ENCODE data around the gene GTPBP3. TPM values are rescaled to one million over a fixed set of nuclear protein-coding genes. Genes with fewer than 3 reads are reported as not detected.
"Not testable (repeated sequence)": the region's sequence is repeated elsewhere in the genome, so short reads cannot be mapped to it uniquely, and the experiment has no call there.

The GTPBP3 gene, protein sequence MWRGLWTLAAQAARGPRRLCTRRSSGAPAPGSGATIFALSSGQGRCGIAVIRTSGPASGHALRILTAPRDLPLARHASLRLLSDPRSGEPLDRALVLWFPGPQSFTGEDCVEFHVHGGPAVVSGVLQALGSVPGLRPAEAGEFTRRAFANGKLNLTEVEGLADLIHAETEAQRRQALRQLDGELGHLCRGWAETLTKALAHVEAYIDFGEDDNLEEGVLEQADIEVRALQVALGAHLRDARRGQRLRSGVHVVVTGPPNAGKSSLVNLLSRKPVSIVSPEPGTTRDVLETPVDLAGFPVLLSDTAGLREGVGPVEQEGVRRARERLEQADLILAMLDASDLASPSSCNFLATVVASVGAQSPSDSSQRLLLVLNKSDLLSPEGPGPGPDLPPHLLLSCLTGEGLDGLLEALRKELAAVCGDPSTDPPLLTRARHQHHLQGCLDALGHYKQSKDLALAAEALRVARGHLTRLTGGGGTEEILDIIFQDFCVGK
- total RNA-seq, result 10.6 TPM

DNA sequence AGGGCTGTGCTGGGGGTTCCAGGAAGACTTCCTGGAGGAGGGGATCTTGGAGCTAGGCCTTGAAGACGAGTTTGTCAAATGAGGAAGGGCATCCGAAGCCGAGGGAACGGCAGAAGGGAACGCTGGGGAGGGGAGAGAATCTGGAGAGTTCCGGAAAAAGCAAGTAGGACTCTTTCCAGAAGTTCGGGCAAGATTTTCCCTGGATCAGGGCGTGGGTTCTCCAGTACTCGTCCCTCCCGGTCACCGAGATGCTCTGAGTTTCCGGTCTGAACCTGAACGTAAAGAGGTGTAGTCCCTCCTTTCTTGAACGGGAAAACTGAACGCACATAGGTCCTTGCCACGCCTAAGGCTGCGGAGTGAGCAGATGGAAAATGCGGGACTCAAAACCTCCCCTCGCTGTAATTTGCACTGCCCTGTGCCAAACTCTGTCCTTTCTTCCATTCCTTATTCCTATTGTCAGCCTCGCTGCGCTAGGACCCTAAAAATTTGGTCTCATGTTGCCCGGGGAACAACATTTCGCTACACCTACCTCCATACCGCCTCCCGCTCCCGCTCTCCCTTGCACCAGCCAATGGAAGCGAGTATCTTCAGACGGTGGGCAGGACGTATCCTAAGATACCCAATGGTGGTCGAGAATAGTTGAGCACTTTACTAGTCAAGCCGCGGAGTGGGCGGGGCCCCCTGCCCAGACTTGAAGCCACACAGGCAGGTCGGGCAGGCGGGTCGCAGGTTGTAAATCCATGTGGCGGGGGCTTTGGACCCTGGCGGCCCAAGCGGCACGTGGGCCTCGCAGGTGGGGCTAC lies at the start of gene GTPBP3:
Gene GTPBP3 (plus strand): TSS at position 682 of the 803 bp plus-strand sequence. CDS start 59 bp downstream, at position 741.
- peak; percentile 98 for DNase-seq

DNA sequence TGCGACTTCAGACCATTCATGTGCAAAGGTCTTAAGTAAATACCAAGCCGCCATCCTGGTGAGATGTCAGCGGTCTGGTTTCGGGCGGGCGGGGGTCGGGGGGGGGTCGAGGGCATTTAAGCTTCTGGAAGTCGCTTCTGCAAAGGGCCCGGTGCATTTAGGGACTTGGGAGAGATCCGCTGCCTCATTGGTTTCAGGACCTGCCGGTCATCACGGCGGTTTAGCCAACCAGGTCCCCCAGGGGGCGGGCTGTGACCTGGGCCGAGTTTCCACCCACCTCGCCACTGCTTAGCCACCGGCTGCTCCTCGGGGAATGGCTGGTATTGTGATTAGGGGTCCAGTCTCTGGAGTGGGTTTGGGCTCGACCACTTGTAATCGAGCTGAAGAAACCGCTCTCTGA lies 47.9 kb upstream of the GTPBP3 start:
- DNase-seq, result no peak

DNA sequence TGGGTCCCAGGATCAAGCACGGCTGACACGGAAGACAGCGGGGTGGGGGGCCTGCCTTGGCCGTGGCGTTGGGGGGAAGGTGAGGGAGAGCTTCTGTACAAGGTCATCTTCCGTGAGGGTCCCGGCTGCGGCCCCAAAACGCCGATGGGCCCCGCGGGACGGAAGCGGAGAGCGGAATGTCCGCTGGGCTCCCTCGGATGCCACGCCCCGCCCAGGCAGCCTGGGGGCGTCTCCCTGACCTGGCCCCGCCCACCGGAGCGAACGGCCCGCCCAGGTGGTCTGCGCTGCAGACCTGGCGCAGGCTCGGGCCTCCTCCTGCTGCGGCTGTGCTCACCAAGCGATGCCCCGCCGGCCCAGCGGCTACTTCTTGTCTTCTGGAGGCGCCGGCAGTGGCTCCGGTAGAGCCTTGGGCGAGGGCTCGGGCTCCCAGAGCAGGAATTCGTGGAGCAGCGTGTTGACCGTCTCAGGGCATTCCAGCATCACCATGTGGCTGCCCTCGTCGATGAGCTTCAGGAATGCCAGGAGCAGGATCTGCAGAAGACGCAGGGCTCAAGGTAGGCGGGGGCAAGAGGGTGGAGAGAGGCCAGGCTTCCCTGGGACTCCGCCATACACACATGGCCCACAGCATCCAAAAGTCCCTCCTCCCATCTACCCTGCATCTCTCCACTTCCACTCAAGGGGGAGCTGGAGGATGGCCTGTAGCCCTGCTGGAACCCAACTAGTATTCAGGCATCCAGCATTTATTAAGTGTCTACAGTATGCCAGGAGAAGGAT lies 44.9 kb upstream of the GTPBP3 start:
- DNase-seq, result peak; percentile 78

DNA sequence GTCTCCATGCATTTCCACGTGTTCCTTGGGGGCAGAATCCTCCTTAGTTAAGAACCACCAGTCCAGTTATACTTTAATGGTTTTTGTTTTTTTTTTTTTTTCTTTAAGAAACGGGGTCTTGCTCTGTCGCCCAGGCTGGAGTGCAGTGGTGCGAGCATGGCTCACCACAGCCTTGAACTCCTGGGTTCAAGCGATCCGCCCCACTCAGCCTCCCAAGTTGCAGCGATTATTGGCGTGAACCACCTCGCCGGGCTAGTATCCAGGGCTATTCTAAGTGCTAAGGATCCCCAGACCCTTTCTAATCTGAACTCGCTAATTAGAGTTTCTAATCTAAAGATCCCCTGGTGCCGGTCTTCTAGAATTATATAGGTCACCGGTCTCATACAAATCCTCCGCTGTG lies 43.7 kb upstream of the GTPBP3 start:
- DNase-seq, result no peak

DNA sequence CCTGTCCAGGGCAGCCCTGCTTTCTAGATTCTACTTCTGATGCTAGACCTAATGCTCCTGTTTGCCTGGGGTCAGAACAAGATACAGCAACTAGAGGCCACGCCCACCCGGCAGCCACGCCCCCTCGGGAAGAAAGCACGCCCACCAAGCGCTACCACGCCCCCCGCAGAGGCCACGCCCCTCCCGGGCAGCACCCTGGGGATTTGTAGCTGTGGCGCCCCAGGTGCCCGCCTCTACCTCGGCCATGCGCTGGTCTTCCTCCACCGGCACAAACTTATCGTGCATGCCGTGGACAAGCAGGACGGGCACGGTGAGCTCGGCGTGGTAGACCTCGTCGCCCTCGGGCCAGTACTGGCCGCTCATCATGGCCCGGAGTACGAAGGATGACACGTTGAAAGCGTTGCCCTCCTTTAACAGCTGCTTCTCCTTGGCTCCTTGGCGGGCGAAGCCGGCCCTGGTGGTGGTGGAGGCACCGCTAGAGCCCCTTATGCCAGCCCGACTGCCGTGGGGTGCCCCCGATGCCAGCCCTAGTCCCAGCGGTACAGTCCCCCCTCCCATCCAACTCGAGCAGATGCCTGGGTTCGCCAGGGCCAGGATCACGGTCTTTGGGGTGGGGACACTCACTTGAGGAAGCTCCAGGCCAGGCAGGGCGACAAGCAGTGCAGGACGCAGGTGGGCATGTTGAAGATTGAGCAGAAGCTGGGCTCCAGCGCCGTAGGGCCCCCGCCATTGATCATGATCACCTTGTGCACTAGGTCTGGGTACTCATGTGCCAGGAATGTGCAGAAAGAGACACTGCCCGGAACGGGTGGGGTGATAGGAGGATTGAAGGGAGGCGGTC lies 43.1 kb upstream of the GTPBP3 start:
- no peak for DNase-seq

DNA sequence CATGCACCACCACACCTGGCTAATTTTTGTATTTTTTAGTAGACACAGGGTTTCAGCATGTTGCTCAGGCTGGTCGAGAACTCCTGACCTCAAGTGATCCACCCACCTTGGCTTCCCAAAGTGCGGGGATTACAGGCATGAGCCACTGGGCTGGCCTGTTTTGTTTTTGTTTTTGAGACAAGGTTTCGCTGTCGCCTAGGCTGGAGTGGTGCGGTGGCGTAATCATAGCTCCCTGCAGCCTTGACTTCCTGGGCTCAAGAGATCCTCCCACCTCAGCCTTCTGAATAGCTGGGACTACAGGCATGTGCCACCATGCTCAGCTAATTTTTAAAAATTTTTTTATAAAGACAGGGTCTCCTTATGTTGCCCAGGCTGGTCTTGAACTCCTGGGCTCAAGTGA lies 41.8 kb upstream of the GTPBP3 start:
- not testable (repeated sequence) for DNase-seq

DNA sequence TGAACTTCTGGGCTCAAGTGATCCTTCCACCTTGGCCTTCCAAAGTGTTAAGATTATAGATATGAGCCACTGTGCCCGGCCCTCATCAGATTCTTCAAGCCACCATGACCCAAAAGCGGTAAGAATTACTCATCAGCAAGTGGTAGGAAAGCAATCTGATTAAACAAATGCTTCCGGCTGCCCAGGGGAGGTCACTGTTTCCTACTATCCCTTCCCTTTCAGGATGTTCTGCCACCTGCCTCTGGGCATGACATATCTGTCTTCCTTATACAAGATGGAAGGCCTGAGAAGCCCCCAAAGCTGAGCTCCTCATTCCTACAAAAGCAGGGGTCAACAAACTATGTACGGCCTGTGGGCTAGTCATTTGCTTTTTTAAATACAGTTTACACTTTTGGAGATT lies 41.1 kb upstream of the GTPBP3 start:
- DNase-seq, result no peak

DNA sequence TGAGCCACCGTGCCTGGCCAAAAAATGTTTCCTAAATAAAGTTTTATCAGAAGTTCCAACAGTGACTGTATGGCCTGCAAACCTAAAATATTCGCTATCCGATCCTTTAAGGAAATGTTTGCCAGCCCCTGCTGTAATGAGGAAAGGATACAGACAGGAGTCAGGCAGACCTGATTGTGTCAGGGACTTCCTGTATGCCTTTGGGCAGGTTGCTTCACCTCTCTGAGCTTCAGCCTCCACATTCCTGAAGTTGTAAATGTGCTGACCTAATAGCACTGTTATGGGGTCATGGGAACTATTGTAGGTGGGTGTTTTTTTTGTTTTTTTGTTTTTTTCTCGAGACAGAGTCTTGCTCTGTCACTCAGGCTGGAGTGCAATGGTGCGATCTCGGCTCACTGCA lies 40.4 kb upstream of the GTPBP3 start:
- DNase-seq, result no peak

DNA sequence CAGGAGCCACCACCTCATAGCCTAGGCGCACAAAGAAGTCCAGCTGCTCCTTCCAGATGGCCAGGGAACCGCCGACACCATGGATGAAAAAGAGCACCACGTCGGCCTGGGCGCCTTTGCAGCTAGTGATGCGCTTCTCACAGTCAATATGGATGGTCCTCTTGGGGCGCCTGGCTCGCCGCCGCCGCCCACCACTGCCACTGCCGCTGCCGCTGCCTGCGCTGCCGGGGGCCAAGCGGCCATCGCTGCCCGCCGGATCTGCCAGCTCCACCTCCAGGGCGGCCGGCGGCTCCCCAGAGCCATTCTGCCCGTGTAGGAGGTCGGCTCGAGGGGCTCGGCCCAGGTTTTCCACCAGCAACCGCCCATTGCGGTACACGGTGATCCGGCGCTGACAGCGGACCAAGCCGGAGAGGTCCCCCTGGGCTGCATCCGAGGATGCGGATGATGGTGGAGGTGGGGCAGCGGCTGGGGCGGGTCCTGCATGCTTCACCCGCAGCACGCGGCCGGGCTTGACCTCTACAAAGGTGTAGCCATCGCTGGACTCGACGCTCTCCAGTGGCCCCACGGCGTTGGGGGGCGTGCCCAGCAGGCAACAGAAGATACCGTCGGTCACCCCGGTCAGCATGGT lies 36.2 kb upstream of the GTPBP3 start:
- no peak for DNase-seq

DNA sequence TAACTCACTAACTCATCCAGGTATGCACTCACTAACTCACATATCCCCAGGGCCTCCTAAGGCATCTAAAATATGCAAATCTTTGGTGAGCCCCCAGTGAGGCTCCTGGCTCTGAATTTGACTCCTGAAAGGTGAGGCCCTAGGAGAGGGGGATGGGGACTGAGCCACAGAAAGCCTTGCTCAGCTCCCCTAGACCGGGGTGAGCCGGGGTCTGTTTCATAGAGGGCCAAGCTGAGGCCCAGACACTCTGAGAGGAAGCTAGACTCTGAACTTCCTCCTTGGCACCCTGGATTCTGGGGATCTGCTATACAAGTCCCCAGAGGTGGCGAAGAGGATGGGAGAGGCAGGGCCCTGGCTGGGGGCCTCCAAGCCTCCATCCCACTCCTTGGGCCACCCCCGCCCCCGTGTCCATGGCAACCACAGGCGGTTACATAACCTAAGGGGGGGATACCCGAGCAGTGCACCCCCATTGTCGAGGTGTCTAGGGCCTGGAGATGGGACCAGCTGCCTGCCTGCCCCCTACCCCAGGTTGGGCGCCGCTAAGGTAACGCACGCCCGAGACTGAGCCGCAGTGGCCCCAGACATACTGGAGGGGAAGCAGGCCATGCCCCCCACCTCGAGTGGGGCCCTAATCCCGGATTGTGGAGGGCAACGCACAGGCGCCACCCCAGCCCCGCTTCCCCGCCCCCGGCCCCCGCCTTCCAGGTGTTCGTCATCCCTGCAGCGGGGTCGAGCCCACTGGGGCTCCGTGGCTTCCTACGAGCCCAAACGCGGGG lies 34.8 kb upstream of the GTPBP3 start:
- DNase-seq, result no peak

DNA sequence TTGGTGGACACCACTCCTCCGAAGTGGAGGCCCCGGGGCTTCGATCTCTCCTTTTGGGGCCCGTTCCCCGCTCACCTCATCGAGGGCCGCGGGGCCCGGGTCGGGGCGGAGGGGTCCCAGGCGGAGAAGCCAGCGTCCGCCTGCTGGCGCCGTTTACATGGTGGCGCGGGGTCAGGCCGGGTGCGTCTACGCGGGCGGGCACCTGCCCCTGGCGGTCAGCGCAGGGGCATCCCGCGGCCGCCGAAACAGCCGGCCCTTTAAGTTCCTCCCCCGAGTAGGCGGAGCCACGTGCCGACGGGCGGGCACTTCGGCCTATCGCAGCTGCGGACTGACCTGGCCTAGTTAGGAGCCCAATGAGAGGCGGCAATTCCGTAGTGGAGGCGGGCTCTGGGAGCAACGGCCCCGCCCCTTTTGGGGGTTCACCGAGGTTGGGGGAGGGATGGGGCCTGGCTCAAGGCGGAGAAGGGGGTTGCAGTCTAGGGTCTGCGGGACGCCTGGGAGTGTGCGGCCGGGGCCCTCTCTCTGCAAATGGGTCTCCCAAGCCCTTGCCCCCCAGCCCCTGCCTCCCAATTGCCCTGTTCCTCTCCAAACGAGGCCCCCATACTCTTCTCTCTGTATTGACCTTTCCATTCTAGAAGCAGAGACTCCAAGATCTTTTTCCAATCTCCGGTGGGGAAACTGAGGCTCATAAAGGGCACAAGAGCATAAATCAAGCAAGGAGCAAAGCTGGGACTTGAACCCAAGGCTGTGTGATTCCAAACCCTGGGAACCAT lies 34.0 kb upstream of the GTPBP3 start, which contains the start of gene ABHD8:
Gene ABHD8 (minus strand): TSS at position 259 of the 773 bp plus-strand sequence. CDS start 1,809 bp downstream, outside the sequence.
- peak; percentile 91 for DNase-seq

DNA sequence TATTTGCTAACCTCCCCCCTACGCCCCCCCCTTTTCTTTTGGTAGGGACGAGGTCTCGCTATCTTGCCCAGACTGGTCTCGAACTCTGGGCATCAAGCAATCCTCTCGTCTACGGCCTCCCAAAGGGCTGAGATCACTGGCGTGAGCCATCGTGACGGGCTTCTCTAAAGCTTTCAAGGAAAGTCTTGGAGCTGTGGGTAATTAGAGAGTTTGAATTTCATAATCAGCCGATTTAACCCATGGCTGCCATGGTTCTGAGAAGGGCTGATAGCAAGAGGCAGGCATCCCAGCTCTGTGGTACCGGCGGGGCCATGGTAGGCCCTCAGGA lies 33.4 kb upstream of the GTPBP3 start:
- no peak for DNase-seq

DNA sequence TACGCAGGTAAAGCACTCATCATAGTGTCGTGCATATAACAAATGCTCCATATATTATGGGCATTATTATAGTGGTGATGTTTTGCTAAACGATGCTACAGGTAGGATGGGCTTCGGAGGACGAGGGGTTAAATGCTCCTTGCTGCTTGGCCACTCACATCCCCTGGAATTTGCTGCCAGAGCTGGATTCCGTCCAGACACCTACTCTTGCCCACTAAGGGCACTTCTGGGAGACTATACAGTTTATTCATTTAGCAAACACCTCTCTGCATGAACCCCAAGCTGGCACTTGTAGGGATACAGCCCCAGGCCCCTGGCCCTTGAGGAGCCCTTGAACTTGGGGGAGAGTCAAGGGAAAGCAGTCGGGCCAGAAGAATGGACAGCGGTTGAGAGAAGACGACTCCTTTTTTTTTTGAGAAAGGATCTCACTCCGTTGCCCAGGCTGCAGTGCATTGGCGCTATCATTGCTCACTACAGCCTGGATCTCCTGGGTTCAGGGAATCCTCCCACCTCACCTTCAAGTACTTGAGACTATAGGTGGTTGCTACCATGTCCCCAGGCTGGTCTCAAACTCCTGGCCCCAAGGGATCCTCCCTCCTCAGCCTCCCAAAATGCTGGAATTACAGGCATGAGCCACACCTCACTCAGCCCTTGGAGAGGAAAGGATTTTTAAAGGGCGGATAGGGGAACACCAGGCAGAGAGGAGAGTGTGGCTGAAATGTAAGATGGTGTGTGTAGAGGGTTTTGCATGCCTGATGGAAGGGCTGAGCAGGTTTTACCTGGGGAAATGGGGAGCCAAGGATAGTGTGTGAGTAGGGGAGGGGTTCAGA lies 32.8 kb upstream of the GTPBP3 start:
- DNase-seq, result no peak

DNA sequence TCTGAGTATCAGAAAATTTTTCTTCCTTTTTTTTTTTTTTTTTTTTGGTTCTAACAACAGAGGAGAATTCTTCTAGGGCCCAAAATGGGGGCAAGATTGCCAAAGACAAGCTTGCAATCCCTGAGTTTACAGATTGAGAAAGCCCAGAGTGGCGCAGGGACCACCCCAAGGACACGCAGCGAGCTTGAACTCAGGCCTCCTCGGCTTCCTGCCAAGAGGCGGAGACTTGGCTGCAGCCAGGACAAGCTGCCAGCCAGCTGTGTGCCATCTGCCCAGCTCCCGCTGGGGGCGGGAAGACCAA lies 32.2 kb upstream of the GTPBP3 start:
- DNase-seq, result no peak

DNA sequence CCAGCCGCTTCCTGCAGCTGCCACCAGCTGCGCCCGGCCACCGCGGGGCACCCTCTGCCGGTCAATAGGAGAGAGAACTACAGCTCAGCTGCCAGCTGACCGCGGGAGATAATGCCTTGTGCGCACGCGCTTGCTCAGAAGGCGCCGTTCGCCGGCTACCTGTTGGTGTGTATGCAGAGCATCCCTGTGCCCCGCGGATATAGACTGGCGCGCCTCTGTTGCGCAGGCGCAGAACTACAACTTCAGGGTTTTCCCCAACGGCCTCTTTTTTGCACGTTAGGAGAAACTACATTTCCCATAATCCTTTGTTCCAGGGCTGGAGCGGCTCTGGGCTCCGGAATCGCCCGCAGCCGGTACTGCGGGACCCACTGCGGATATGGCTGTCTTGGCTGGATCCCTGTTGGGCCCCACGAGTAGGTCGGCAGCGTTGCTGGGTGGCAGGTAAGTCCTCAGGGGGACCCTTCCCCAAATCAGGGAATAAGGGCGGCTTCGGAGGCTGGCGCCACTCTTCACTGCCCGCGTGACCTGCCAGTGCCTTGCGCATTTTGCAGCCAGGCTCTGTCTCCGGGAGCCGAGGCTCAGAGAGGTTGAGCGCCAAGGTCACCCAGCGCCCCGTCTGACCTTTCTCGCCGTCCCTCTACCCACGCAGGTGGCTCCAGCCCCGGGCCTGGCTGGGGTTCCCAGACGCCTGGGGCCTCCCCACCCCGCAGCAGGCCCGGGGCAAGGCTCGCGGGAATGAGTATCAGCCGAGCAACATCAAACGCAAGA lies 31.7 kb upstream of the GTPBP3 start, which contains the start of gene MRPL34:
Gene MRPL34 (plus strand): TSS at position 356 of the 768 bp plus-strand sequence. CDS start 21 bp downstream, at position 377.
- peak; percentile 99 for DNase-seq

DNA sequence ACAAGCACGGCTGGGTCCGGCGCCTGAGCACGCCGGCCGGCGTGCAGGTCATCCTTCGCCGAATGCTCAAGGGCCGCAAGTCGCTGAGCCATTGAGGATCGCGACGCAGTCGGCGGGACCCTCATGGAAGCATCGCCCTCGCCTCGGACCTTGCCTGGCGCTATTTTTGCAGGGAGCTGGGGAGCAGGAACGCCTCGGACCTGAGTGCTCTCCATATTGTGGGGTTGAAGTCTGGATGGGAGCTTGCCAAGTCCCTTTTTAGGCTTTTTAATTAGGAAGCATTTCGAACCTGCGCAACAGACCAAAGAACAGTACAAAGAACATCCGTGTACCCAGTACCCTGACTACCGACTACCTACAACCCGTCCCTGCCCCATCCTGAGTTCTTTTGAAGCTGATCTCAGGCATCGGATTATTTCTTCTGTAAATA lies 31.1 kb upstream of the GTPBP3 start:
- no peak for DNase-seq

DNA sequence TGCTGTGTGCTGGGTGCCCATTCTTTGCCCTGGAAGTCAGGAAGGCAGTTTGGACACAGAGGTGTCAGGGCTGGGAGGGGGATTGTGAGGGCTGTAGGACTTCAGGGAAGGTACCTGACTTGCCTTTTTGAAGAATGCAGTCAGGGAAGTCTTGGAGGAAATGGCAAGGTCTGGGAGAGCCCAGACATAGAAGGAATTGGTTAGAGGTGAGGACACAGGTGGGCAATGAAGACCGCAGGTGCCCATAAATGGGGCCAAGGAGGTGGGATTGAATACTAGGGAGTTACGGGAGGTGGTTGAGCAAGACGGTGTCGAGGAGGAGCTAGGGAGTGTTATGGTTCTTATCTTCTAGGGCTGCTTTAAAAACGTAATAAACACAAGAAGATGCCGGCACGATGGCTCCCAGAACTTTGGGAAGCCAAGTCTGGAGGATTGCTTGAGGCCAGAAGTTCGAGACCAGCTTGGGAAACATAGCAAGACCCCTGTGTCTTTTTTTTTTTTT lies 29.4 kb upstream of the GTPBP3 start:
- no peak for DNase-seq
